ENCODE data around the gene LEF1. TPM values are rescaled to one million over a fixed set of nuclear protein-coding genes. Genes with fewer than 3 reads are reported as not detected.

Gene LEF1
- total RNA-seq, 1 donor from 2014 or later = 1.7 TPM

GRCh38 chr4:108106186-108106585 is 62.5 kb downstream of the LEF1 start:
- Mint-ChIP-seq H3K27me3 (ENCODE audit: unreplicated experiment) (peaks cover 13% of the 10 kb centered on the region), H3K4me3 (ENCODE audit: unreplicated experiment) (no peak overlapping the region), H3K36me3 (ENCODE audit: unreplicated experiment) (no peaks in the 10 kb centered on the region), H3K27ac (ENCODE audit: unreplicated experiment) (no peak overlapping the region), H3K4me1 (ENCODE audit: unreplicated experiment) (peaks cover 6% of the 10 kb centered on the region), H3K9me3 (ENCODE audit: unreplicated experiment) (no peaks in the 10 kb centered on the region)
- no peak for DNase-seq (ENCODE audit: extremely low spot score, unreplicated experiment)
- TF ChIP-seq CTCF (IDR thresholded peaks at IDR 0.05) = no peak

- no peak for TF ChIP-seq CTCF (IDR thresholded peaks at IDR 0.05)
- Mint-ChIP-seq H3K4me1 (ENCODE audit: unreplicated experiment) (peaks cover 3% of the 10 kb centered on the region), H3K27ac (ENCODE audit: unreplicated experiment) (no peak overlapping the region), H3K9me3 (ENCODE audit: unreplicated experiment) (no peaks in the 10 kb centered on the region), H3K4me3 (ENCODE audit: unreplicated experiment) (no peak overlapping the region), H3K27me3 (ENCODE audit: unreplicated experiment) (peaks cover 5% of the 10 kb centered on the region), H3K36me3 (ENCODE audit: unreplicated experiment) (no peaks in the 10 kb centered on the region)
- no peak for DNase-seq (ENCODE audit: extremely low spot score, unreplicated experiment)
Observed at GRCh38 chr4:108103099-108103862, 65.5 kb downstream of the LEF1 start.

GRCh38 chr4:108100827-108101226 is 67.9 kb downstream of the LEF1 start:
- Mint-ChIP-seq H3K4me1 (ENCODE audit: unreplicated experiment) (peaks cover 3% of the 10 kb centered on the region), H3K27me3 (ENCODE audit: unreplicated experiment) (peaks cover 16% of the 10 kb centered on the region), H3K27ac (ENCODE audit: unreplicated experiment) (no peak overlapping the region), H3K36me3 (ENCODE audit: unreplicated experiment) (no peaks in the 10 kb centered on the region), H3K9me3 (ENCODE audit: unreplicated experiment) (no peaks in the 10 kb centered on the region), H3K4me3 (ENCODE audit: unreplicated experiment) (no peak overlapping the region)
- no peak for DNase-seq (ENCODE audit: extremely low spot score, unreplicated experiment)
- TF ChIP-seq CTCF (IDR thresholded peaks at IDR 0.05) = no peak

GRCh38 chr4:108099838-108100237 is 68.9 kb downstream of the LEF1 start:
- DNase-seq (ENCODE audit: extremely low spot score, unreplicated experiment) = no peak
- Mint-ChIP-seq H3K4me1 (ENCODE audit: unreplicated experiment) (peaks cover 3% of the 10 kb centered on the region), H3K36me3 (ENCODE audit: unreplicated experiment) (no peaks in the 10 kb centered on the region), H3K27me3 (ENCODE audit: unreplicated experiment) (peaks cover 18% of the 10 kb centered on the region), H3K4me3 (ENCODE audit: unreplicated experiment) (no peak overlapping the region), H3K27ac (ENCODE audit: unreplicated experiment) (no peak overlapping the region), H3K9me3 (ENCODE audit: unreplicated experiment) (no peaks in the 10 kb centered on the region)
- no peak for TF ChIP-seq CTCF (IDR thresholded peaks at IDR 0.05)

GRCh38 chr4:108097990-108098553 is 70.7 kb downstream of the LEF1 start:
- no peak for DNase-seq (ENCODE audit: extremely low spot score, unreplicated experiment)
- no peaks in the 10 kb centered on the region for H3K4me1 Mint-ChIP-seq (ENCODE audit: unreplicated experiment)
- TF ChIP-seq CTCF (IDR thresholded peaks at IDR 0.05) = no peak
- H3K4me3 Mint-ChIP-seq (ENCODE audit: unreplicated experiment) = no peak overlapping the region
- no peak overlapping the region for H3K27ac Mint-ChIP-seq (ENCODE audit: unreplicated experiment)
- H3K27me3 Mint-ChIP-seq (ENCODE audit: unreplicated experiment) = peaks cover 17% of the 10 kb centered on the region
- H3K36me3 Mint-ChIP-seq (ENCODE audit: unreplicated experiment) = no peaks in the 10 kb centered on the region
- H3K9me3 Mint-ChIP-seq (ENCODE audit: unreplicated experiment) = no peaks in the 10 kb centered on the region
